A204.1 (cell line): Measurements from ENCODE around the gene PROS1.
A peak's percentile ranks its signal among the peaks of the same experiment; 100 is the strongest.
"Not testable (repeated sequence)": the region's sequence is repeated elsewhere in the genome, so short reads cannot be mapped to it uniquely, and the experiment has no call there.

Experiments used
- FAIRE-seq: peaks from 2 replicates; lab custom pipeline; 2012; peaks lifted over from hg19 to GRCh38; lab: Jason Lieb, UNC

The PROS1 gene

DNA sequence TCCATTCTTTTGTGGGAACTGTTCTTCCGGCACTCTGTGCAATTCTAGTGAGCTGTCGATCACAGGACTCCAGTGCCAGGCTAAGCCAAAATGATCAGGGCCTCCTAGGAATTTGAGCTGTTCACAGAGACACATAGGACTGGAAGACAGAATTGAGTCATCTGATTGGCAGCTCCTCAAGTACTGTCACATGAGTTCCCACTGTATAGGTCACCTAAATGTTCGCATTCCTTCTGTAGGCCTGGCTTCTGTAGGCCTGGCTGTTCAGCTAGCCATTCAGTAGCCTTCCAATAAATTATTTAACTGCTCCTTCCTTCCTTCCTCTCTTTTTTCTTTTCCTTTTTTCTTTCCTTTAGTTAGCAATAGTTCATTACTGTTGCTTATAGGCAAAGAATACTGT, 4.3 kb downstream of the PROS1 start:
- FAIRE-seq: no peak

DNA sequence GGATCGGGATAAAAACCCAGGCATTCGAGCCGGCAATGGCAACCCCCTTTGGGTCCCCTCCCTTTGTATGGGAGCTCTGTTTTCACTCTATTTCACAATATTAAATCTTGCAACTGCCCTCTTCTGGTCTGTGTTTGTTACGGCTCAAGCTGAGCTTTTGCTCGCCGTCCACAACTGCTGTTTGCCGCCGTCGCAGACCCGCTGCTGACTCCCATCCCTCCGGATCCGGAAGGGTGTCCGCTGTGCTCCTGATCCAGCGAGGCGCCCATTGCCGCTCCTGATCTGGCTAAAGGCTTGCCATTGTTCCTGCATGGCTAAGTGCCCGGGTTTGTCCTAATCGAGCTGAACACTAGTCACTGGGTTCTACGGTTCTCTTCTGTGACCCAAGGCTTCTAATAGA, 8.6 kb downstream of the PROS1 start:
- not testable (repeated sequence) for FAIRE-seq

DNA sequence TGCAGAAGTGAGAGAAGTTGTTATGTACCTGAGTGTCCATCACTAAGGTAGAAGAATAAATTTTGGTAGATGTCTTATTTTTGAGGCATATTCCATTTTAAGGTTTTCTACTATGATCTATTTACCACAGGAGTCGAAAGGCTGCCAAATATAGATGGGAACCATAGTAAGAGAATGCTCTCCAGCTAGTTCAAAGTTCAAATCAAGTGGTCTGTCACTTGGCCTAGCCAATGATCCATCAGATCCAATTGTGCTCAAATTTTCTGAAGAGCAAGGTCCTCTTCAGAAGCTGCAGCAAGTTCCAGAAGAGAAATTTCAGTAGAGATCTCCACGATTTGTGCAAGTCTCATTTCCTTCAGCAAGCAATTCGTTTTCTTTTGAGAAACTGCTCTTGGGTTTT, 10.9 kb downstream of the PROS1 start:
- no peak for FAIRE-seq

DNA sequence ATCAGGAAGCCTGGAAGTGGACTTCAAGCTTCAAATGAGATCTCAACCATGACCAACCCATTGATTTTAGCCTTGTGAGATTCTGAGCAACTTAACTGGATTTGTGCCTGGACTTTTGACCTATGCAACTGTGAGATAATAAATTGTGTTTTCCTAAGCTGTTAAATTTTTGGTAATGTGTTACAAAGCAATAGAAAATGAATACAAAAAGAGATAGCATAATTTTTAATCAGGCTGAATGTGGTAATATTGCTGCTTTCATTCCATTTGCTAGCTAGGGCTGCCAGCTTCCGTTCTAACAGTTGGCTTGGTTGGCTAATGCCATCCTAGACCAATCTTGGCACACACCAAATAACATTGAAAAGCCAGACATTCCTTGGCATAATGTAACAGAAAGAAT, 12.2 kb downstream of the PROS1 start:
- FAIRE-seq: no peak

DNA sequence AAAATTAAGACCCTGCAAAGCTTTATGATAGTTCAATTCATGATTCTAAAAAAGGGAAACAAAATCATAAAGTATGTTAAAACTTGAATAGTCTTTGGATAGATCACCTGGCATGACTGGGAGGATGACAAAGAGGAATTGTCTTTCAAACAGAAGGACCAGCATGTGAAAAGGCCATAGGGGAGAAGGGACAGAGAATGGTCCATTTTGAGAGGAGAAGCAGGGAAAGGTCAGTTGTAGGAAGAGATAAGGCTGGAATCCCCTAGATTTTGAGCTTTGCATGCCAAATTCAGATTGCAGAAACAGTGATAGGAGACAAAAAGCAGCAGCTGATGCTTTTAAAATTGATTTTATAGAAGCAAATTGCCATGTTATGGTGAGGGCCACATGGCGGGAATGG, 12.7 kb downstream of the PROS1 start:
- FAIRE-seq: no peak

DNA sequence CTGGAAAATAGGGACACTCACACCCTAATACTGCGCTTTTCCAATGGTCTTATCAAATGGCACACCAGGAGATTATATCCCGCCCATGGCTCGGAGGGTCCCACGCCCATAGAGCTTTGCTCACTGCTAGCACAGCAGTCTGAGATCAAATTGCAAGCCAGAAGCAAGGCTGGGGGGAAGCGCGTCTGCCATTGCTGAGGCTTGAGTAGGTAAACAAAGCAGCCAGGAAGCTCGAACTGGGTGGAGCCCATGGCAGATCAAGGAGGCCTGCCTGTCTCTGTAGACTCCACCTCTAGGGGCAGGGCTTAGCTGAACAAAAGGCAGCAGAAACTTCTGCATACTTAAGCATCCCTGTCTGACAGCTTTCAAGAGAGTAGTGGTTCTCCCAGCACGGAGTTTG, 23.7 kb downstream of the PROS1 start:
- FAIRE-seq: not testable (repeated sequence)

DNA sequence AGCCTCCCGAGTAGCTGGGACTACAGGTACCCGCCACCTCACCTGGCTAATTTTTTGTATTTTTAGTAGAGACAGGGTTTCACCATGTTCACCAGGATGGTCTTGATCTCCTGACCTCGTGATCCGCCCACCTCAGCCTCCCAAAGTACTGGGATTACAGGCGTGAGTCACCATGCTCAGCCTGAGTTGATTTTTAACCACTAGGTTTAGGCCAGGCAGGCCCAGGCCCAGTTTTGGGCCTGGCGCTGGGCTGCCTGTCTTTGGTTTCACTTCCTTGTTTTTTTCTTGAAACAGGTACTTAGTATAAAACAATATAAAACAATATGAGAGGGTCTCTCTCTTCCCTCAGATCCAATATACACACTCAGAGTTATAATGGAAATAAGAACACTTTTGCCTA, 36.2 kb downstream of the PROS1 start:
- not testable (repeated sequence) for FAIRE-seq

DNA sequence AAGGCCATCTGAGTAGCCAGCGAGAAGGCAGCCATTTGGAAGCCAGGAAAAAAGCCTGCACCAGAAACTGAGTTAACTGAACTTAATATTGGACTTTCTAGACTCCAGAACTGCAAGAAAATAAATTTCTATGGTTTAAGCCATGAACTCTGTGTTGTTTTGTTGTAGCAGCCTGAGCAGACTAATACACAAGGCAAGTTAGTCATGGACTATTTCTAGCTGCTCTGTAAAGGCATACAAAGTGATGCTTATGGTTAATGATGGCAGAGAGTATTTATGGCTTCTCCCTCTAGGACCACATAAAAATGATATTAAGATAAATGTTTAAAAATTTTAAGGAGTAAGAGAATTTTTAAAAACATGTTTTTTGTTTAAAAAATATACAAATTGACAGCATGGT, 37.1 kb downstream of the PROS1 start:
- FAIRE-seq: no peak

DNA sequence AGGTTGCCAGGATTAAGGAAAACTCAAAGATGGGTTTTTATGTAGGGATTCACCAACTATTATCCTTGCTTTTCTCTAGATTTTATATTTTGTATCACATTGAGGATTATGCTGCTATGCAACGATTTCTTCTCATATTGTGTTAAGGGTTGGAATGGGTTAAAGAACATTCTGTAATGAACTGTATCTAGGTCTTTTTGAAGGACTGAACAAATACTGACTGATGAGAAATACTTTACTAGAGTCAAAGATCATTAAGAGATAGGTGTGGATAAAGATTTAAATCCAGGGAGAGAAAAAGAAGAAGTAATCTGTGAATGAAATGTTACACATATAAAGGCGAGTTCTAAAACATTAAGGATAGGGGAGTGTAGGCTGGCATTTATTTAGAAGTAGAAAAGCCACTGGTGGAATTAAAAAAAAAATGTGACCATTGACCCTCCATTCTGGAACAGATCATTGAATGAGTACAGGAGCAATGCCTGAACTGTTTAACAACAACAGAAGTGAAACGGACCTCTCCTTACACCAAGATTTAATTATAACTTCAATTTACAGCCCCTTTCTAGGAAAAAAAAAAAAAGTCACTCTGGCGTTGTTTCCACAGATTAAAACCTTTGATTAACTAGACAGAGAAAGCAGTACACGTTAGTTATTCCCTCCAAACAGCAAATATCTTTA, 39.2 kb downstream of the PROS1 start:
- no peak for FAIRE-seq

DNA sequence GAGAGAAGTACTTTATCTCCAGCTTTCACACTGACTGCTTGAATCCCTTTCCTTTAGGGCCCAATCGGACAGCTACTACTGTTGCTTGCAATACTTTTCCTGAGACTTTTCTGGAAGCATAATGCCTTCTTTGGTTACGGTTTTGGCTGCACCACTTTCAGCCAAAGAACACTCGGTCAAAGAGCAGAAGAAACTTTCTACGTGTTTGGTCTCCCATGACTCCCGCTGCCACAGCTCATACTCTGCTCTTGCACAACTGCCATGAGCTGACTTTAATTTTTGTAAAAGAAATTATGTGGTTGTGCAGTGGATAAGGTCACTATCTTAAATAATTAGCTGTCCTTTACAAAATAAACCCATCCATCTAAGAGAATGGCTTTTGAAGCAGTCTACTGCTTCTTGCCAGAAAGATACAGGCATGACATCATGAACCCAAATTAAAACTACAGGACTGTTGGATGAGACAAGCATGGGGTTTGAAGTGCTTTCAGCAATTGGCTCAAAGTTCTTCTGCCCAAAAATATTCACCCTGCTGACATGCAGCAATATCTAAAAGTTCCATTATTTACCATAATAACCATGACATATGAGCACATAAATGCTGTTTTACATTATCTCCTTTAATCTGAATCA, 42.0 kb downstream of the PROS1 start:
- no peak for FAIRE-seq

DNA sequence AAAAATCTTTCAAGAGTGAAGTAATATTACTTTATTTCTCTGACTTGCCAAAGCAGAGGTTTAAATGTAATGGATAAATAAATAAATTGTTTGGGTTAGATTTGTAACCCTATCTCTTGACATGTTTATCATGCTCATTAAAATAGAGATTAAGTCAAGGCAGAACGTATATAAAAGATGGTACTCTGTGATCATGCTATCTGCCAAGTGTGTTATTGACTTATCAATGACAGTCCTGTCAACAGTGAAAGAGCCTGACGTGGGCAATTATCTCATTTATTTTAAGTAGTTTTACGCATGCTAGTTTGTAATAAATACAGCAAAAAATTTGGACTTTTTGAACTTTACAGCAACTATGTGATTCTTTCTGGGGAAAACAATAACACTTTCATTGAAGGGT, 43.7 kb downstream of the PROS1 start:
- no peak for FAIRE-seq

DNA sequence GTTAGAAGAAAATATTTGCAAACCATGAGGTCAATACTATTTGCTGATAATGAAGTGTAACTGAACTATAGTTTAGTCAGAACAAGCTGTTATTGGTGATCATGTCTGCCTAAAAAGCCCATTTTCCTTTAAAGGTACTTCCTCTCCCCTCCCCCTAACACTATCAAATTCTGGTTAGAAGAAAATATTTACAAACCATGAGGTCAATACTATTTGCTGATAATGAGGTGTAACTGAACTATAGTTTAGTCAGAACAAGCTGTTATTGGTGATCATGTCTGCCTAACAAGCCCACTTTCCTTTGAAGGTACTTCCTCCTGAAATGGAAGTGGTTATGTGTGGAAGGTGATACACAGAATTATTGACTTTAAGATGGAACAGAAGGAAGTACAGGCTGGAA, 46.9 kb downstream of the PROS1 start:
- FAIRE-seq: no peak

DNA sequence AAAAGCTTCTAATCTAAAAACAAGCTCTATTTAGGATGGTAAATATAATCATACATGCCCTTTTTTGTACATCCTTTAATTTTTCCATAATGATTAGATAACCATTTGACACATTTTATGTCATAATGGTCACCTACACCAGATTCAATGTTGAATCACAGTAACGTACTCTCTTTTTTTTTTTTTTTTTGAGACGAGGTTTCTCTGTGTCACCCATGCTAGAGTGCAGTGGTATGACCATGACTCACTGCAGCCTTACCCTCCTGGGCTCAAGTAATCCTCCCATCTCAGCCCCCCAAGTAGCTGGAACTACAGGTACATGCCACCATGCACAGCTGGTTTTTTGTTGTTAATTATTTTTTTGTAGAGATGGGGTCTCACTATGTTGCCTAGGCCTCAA, 49.2 kb downstream of the PROS1 start:
- FAIRE-seq: no peak

DNA sequence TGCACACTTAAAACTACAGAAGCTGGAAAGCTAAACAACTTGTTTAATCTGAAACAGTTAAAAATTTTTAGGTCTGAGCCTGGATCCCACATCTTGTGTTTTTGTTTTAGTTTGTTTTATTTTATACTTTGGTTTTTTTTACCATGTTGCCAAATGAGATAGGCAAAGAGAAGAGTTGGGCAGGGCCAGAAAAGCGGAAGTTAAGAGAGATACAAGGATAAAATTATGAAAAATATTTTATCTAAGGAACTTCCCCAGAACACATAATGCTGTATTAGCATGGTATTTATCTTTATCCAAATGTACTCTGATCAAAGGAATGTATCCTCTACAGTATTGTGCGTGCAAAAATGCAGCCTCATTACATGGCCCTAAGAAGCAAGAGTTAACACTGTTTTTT, 50.7 kb downstream of the PROS1 start:
- no peak for FAIRE-seq

DNA sequence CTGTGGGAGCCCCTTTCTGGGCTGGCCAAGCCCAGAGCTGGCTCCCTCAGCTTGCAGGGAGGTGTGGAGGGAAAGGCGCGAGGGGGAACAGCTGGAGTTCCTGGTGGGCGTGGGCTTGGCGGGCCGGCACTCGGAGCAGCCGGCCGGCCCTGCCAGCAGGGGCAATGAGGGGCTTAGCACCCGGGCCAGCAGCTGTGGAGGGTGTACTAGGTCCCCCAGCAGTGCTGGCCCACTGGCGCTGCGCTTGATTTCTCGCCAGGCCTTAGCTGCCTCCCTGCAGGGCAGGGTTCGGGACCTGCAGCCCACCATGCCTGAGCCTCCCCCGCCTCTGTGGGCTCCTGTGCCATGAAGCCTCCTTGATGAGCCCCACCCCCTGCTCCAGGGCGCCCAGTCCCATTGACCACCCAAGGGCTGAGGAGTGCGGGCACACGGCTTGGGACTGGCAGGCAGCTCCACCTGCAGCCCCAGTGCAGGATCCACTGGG, 56.1 kb downstream of the PROS1 start:
- not testable (repeated sequence) for FAIRE-seq

DNA sequence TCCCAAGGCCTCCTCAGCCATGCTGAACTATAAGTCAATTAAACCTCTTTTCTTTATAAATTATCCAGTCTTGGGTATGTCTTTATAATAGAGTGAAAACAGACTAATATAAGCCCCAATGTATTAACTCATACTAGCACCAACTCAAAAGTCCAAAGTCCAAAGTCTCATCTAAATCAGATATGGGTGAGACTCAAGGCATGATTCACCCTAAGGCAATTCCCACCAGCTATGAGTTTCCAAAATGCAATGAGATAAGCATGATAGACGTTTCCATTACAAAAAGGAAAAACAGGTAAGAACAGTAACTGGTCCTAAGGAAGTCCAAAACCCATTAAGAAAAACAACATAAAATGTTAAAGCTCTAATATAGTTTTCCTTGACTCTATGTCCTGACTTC, 60.1 kb downstream of the PROS1 start:
- FAIRE-seq: not testable (repeated sequence)

DNA sequence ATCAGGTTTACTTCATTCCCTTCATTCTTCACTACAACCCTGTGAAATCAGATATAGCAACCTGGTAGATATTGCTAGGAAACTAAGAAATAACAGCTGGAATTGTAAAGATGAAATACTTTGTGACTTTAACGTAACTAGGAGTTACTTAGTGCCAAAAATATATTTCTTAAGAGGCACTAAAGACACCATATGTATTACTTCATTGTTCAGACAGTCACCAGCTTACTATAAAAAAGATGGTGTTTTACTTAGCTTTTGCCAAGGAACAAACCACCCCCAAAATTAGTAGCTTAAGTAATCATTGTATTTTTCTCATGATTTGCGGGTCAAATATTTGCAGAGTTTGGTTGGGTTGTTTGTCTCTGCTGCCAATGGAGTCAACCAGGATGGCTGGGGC, 62.5 kb downstream of the PROS1 start:
- no peak for FAIRE-seq

DNA sequence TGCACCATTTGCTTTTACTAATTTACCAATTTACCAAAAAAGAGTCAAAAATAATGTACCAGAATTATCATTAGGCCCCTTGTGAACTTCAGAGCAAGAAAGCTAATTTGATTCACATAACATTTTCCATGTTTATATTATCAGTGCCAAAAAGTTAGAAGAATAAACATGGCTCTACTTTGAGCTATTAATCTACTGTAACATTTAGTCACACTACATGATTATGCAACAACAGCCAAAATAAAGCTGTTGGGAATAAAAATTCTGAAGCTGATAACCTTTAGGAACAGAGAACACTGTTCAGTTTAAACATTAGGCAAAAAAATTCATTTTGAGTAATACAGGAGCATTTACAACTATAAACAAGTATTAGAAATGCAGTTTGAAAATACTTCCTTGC, 63.6 kb downstream of the PROS1 start:
- FAIRE-seq: no peak

DNA sequence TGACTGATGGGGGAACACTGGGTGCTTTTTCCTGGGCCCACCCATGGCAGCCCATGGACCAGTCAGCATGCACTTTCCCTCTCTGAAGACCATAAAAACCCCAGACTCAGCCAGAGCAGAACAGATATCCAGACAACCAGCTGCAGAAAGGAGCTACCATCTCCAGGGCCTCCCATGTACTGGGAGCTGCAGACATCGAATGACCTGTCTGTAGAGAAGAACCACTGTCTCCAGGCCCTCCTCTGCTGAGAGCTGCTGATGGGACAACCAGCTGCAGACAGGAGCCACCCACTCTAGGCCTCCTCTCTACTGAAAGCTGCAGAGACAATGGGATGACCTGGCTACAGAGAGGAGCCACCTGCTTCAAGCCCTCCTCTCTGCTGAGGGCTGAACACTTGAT, 66.6 kb downstream of the PROS1 start:
- no peak for FAIRE-seq

DNA sequence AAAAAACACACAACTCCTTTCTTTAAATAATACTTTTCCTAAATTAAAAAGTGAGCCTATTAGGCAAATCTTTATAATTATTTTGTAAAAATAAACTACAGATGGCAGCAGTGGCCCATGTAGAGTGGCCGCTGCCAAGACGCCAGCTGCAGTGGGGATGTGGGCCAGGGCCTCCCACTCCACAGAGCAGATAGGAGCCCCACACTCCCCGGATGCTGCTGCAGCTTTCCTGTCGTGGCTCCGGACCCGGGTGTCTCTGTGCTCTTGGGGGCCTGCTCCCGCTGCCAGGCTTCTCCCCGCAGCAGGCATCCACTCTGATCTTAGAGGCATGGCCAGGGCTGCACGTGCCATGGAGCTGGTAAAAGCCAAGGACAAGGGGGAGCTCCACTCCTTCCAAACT, 67.5 kb downstream of the PROS1 start:
- no peak for FAIRE-seq

DNA sequence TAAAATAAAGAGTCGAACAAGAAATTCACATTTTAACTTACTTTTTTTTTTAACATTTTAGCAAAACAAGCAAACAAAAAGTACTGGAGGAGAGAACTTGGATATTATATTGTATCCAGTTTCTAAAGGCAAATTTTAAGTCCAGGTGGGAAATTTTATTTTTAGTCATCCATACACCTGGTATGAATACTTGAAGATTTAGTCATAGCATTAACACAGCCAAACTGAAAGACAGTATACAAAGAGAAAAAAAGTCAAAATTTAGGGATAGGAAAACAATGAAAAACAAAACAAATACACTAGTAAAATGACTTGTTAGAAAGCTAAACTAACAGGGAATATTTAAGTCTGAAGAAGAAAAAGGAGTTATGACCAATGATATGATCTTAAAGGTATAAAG, 69.1 kb downstream of the PROS1 start:
- peak; percentile 14 for FAIRE-seq

DNA sequence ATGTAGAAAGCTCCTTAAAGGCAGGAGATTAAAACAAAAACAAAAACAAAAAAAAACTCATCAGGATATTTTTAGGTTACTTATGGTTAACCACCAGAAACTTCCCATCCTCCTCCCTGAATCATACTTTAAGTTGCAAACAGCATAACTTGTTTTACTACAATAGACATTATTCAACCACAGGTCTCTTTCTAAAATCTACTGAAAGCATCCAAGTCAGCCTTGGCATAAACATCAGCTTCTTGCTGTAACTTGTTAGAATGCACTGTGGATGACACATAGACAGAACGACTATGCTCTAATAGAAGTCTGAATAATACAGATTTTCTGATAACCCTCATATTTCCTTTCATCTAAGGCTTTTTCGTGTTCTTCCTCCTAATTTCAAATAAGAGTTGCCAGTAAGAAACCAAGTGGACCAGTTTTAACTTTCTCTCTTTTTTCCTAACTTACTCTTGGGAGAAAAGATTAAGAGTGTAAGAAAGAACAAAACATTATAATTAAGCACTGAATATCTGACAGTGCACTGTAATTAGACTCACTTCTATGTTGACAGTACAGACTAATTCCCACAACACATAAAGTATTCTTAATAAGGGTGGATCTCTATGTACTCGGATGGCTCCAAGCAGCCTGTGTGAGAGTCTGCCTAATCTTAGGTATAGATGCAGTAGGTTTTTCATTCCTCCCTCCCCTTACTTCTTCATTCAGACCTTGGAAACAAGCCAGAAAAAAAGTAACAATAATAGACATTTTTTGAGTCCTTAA, 95.3 kb downstream of the PROS1 start:
- FAIRE-seq: not testable (repeated sequence)

DNA sequence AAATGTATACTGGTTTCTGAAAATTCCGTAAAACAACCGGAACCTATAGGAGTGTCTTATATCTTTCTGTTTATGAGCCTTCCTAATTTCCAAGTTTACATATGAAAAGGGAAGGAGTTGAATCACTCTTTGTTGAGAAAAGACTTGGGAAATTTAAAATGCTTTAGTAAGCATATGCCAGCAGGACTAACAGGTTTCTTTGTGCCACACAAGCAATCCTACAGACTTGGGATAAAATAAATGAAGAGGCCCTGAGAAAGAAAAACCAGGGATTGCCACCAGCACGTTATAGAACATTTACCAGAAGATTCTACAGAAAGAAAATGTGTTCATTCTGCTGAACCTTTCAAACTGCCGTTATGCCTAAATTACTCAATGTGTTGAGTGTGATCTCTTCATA, 96.3 kb downstream of the PROS1 start:
- FAIRE-seq: not testable (repeated sequence)
